Stimulated activated CD8-positive, alpha-beta memory T cell treated with anti-CD3 and anti-CD28 coated beads, Interleukin-12 subunit alpha, Interleukin-12 subunit beta, amount 100 ng/mL, for 24 hours (primary cell): ENCODE results near the gene GIN1.
"Not testable (repeated sequence)": the region's sequence is repeated elsewhere in the genome, so short reads cannot be mapped to it uniquely, and the experiment has no call there.

Experiments
- DNase-seq: peaks from one replicate; pipeline ENCODE4 v3.0.0-alpha.2; 2020; ENCODE audit errors: extremely low read depth

The GIN1 gene

DNA sequence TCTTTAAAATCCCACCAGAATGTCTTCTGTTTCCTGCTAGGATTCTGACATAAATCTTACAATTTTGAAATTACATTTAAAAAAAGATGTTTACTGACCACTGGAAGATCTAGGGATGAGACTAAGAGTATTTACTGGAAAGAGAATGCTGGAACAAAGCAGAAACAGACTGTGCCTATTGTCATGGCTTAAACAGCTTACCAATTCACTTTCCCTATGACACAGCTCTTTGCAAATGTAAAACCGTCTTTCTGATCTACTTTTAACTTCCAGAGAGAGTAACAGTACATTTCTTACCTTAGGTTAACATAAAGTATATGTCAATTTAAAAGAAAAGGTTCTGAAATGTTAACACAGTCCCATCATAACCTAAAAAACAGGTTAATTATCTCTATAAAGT is 10.7 kb downstream of the GIN1 start:
- no peak for DNase-seq

DNA sequence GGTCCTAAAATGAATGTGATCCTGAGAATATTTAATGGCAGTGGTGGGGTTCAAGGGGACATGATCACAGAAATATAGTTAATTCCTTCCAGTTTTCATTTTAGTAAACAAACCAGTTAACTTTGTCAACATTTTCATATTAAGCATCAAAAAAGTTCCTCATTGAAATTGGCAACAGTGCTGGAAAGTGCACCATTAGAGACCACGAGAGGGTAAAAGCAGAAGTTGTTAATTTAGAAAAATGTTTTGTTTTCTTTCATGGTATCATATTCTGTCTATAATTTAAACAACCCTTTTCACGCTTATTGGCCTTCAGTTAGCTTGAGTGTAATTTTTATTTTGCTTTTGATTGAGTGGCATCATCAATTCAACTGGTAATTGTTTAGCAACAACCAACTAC is 11.9 kb downstream of the GIN1 start:
- no peak for DNase-seq

DNA sequence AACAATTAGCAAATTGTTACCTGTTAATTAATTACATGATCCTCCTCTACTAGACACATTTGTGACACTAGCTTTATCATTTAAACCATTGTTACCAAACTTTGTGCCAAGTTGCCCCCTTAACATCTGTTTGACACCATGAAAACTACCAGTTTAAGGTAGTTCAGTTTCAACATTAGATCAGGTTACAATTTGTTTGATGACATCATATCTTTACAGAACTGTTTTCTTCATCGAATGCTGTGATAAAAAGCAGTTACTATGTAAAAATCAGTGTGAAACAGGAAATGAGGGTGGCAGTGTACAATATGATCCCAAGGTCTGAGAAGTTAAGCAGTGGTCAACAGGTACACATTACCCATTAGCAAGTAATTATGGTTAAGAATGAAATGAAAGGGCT is 17.7 kb downstream of the GIN1 start:
- DNase-seq = no peak

DNA sequence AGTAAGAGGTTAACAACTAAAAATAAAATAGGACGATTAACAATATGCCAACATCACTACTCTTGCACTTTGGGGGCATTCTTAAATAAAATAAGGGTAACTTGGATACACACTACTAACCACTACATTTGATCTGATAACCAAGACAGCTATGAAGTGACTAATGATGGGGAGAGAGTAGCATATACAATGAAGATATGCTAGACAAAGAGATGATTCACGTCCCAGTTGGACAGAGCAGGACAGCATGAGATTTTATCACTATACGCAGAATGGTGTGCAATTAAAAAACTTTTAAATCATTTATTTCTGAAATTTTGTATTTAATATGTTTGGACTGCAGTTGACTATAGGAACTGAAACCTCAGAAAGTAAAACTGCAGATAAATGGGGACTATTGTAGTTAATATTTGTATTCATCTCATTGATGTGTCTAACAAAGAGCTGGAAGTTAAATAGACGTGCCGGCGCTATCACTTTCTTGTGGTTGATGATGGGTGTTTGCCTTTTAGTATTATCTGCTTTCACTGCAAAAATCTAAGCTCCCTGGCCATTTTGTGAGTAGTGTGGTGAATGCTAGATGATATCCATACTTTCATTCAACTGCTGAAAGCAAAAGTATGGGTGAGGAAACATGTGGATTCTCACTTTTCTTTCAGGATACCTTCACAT is 18.7 kb downstream of the GIN1 start:
- no peak for DNase-seq

DNA sequence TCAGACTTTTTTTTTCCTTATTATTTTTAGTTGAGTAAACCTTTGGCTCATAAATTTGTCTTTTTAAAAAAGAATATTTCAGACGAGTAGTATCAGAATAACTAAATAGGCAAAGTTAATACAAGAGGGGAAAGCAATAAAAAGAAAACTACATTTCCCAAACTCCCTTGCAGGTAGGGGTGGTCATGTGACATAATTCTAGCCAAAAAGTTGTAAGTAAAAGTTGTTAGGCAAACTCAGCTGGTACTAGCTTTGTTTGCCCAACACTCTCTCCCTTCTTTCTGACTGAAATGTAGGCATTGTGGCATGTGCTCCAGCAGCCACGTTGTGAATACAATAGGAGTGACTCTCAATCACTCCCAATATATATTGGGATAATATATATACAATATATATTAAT is 20.9 kb downstream of the GIN1 start:
- no peak for DNase-seq

DNA sequence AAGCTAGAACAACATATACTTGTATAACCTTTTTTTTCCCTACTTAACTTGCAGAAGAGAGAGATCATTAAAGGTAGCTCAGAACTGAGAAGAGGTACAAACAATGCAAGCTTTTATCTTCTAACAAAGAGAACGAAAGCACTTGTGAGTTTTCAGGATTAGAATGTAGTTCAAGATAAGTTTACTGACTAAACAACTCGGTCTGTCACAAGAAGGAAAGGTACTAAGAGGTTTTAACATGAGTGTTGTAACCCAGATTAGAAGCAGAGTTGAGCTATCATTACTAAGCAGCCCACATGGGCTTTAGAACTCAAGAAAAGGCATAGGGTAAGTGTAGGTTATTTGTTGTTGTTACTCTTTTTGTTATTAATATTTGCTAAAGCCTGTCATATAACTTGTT is 25.2 kb downstream of the GIN1 start:
- DNase-seq = no peak

DNA sequence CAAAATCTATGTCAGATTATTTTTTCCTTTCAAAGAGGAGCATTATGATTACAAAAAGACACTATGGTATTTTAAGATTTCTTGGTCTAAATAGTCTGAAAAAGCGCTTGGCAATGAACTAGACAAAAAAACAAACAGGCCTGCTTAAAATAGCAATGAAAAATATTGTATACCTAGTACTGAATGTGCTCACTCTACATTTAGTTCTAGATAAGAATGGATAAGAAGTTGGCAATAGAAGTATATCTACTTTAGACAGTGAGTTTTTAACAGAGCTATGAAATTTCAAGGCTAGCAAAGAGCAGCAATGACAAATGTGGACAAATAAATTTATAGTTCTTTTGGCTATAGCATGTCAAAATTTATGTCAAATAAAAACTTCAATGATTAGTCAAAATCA is 26.2 kb downstream of the GIN1 start:
- no peak for DNase-seq

DNA sequence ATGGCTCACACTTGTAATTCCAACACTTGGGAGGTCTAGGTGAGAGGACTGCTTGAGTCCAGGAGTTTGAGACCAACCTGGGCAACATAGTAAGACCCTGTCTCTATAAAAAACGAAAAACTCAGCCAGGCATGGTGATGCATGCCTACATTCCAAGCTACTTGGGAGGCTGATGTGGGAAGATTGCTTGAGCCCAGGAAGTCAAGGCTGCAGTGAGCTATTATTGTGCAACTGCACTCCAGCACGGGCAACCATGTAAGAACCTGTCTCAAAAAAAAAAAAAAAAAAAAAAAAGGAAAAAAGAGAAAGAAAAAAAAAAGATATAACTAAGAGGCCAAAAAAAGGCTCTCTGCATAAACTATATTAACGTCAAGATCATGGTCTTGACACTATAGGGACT is 27.3 kb downstream of the GIN1 start:
- no peak for DNase-seq

DNA sequence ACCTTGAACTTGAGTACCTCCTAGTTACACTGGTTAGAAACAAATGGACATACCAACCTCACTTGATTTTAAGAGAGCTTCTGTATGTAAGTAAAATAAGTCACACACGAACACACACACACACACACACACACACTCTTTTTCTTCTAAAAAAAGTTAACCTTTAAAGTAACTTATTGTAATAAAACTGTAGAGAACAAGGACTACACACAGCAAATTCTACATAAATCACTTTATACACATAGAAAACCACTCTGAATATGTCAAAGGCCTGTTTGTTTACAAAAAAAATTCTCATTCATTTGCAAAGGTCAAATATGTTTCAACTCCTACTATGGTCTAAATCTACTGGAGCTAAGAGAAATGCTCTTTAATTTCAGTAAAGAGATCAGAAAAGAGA is 29.1 kb downstream of the GIN1 start:
- no peak for DNase-seq

DNA sequence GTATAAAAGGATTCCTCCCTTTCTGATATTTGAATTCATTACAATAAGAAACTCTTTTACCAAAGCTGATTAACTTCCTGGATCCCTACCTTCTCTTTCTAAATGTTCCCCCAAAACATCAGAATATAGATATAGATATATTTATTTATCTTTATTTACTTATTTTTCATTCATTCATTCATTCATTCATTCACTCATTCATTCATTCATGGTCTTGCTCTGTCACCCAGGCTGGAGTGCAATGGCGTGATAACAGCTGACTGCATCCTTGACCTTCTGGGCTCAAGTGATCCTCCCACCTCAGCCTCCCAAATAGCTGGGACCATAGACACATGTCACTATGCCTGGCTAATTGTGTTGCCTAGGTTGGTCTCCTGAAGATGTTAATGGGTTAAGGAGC is 30.7 kb downstream of the GIN1 start:
- no peak for DNase-seq

DNA sequence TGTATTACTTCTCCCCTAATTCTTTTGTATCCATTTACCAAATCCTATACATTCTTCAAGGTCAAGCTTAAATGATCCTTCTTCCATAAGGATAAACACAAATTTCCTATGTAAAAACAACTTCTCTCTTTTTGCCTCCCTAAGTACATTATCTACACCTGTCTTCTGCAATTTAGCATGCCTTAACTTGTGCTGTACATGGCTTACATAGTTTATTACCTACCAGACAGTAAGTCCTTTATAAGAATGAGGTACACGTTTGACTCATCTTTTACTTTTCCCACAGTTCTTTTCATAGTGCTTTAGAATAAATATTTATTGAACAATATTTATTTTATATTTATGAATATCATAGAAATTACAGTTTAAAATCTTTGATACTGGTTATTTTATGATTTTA is 33.4 kb downstream of the GIN1 start:
- no peak for DNase-seq

DNA sequence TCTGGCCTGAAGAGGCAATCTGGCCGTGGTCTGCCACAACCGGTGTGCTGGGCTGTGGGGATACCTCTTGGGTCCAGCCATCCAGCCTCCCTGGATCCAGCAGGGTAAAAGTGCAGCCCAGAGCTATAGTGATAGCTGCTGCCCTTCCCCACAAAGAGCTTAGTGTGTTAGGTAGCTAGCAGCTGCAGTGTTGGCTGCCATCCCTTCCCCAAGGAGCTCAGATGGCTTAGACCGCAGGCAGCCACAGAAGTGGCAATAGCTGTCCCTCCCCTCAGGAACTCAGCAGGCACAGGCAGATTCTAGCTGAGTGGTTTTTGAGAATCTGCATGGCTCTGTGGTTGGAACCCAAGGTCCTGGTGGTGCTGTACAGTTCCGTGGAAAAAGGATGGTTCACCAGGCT is 40.1 kb downstream of the GIN1 start:
- DNase-seq = no peak

DNA sequence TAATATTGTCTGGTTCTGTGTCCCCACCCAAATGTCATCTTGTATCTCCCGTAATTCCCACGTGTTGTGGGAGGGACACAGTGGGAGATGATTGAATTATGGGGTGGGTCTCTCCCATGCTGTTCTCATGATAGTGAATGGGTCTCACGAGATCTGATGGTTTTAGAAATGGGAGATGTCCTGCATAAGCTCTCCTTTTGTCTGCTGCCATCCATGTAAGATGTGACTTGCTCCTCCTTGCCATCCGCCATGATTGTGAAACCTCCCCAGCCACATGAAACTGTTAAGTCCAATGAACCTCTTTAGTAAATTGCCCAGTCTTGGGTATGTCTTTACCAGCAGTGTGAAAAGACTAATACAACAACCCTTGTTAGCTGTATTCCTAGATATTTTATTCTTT is 44.5 kb downstream of the GIN1 start:
- no peak for DNase-seq

DNA sequence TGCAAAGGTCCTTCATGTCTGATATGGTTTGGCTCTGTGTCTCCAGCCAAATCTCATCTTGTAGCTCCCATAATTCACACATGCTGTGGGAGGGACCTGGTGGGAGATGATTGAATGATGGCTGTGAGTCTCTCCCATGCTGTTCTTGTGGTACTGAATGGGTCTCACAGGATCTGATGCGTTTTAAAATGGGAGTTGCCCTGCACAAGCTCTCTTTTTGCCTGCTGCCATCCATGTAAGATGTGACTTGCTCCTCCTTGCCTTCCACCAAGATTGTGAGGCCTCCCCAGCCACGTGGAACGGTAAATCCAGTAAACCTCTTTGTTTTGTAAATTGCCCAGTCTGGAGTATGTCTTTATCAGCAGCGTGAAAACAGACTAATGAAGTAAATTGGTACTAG is 46.4 kb downstream of the GIN1 start:
- not testable (repeated sequence) for DNase-seq

DNA sequence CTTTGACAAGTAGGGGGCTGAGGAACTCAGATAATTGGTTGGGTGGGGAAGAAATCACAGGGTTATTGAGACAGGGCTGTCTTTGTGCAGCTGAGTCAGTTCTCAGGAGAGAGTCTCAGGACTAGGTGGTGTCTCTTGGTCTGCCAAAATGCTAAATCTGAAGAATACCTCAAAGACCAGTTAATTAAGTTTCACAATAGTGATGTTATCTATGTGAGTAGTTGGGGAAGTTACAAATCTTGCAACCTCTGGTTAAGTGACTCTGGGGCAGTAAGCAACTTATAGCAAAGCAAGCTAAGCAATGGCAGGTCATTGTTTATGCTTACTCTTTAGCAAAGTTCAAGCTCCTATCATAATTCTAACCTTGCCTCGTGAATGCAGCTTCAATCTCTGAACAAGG is 53.6 kb downstream of the GIN1 start:
- no peak for DNase-seq

DNA sequence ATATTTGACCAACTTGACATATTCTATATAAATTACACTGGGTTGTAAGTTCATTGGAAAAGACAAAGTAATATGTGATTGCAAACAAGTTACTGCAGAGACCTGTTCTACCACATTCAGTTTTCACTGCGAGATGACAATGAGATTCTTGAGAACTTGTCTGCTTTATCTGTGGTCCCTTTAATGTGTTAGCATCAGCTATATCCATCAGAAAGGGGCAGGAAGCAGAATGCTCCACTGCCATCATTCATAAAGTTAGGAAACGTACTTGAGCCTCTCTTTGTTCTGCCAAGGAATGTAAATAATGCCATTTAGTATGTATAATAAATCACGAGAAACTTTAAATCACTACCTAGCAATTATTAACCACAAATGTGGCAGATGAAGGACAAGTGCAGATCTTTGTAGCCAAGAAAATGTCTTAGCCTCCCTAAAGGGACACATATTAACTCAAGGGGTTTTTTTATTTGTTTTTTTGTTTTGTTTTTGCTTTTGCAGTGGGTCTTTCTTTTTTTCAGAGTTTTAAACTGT is 59.4 kb downstream of the GIN1 start:
- no peak for DNase-seq

DNA sequence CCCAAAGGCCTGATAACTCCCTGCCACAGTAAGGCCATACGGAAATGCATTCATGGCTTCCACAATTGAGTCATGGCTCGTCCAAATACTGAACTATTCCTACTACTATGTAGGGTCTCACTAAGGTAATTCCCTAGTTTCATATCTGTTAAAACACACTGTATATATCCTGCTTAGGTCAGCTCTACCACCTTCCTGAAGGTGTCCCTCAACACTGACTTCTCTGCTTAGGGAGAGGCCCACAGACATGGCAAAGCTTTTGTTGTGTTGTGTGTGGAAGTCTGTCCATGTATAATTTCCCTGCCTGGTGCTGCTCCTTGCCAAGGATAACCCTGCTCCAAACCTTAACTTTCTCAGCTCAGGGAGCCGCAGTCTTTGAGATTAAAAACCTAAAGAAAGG is 60.4 kb downstream of the GIN1 start:
- no peak for DNase-seq

DNA sequence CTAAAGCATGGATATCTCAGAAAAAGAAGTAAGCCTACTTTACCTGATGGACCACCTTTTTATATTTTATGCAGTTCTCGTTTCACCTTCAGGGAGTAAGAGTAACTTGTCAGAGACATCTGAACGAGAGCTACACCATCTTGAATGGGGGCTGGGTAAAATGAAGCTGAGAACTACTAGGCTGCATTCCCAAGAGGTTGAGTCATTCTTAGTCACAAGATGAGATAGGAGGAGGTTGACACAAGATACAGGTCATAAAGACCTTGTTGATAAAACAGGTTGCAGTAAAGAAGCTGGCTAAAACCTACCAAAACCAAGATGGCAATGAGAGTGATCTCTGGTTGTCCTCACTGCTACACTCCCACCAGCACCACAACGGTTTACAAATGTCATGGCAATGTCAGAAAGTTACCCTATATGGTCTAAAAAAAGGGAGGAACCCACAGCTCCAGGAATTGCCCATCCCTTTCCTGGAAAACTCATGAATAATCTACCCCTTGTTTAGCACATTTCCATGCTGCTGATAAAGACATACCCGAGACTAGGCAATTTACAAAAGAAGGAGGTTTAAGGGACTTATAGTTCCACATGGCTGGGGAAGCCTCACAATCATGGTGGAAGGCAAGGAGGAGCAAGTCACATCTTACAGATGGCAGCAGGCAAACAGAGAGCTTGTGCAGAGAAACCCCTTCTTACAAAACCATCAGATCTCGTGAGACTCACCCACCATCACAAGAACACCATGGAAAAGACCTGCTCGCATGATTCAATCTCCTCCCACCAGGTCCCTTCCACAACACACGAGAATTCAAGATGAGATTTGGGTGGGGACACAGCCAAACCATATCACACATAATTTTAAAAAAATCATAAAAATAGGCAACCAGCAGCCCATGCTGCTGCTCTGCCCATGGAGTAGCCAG is 62.5 kb downstream of the GIN1 start:
- DNase-seq = no peak

DNA sequence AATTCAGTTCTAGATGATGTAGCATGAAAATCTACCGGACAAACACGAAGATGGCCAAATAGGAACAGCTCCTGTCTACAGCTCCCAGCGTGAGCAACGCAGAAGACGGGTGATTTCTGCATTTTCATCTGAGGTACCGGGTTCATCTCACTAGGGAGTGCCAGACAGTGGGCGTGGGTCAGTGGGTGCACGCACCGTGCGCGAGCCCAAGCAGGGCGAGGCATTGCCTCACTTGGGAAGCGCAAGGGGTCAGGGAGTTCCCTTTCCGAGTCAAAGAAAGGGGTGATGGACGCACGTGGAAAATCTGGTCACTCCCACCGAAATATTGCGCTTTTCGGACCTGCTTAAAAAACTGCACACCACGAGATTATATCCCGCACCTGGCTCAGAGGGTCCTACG is 73.2 kb downstream of the GIN1 start:
- not testable (repeated sequence) for DNase-seq

DNA sequence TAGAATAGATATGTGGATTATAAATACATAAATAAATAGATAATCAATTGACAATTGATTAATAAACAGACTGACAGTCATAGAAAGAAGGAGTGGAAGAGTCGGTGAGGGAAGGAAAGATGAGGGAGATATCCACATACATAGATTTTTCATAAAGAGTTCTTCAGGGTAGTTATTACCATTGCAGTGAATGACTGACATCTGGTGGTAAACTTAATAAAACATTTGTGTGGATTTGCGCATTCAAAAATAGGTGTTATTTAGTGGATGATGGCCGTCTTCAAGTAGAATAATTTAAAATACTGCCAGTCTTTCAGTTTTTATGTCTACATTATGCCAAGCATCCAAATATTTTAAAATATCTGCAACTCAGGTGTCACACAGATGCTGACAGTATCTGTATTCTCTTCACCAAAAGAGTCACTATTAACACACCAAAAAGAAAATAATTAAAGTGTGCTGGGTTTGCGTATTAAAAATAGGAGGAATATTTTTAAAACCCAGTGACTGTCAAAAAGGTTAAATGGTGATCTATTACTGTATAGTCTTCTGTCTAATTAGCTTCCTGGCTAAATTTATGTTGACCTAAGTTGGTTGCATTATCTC is 78.8 kb downstream of the GIN1 start:
- no peak for DNase-seq

DNA sequence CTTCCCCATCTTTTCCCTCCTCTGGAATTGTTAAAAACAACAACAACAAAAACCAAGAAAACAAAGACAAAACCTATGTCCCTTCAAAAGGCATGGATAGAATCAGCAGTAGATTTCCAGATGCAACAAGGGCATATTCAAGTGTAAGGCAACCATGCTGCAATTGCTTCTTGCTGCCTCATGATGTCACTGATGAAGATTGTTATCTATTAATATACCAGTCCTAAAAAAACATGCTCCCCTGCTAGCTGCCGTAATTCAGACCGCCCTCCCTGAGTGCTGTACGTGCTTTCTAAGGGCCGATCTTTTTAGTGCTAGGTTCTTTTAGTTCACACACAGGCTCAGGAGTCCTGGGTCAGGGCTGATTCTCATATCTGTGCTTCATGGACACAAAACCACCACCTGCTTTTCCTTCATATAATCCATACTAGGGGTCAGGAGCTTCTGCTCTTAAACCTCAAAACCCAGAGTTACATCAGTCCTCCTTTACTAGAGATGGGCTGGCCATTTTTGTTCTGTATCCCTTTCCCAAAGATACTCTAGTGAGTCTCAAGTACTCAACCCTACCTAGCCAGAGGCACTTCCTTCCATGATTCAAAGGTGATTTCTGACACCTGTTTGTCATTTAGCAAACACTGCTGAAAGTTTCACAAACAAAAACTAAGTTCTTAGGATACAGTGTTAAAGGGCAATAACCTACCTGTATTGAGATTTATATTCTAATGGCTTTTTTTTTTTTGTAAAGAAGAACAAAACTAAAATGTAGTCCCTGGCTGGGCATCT is 82.1 kb downstream of the GIN1 start:
- DNase-seq = no peak

DNA sequence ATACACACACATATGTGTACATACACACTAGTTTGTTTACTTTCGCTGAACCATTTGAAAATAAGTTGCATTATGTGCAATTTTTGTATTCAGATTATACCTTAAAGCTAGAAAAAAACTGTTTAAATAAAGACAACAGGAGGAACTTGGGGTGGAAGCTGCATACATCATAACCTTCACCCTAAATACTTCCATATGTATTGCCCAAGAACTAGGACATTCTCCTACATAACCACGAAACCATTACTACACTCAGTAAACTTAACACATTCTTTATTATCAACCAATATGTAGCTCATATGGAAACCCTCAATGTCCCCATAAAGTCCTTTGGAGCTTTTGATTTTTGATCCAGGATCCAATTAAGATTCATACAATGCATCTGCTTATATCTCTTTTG is 83.3 kb downstream of the GIN1 start:
- DNase-seq = no peak
